Neural crest cell (in vitro differentiated cells): ENCODE results near the gene SNX4. TPM values are rescaled to one million over a fixed set of nuclear protein-coding genes. Genes with fewer than 3 reads are reported as not detected.

Experiments used
- DNase-seq: peaks from one replicate; pipeline ENCODE4 v3.0.0; 2021; ENCODE audit warnings: low read depth, mixed read lengths, low spot score
- H3K27ac Mint-ChIP-seq: one replicate; pipeline ENCODE4 v1.8.0; 2021; ENCODE audit warnings: mild to moderate bottlenecking, mixed read lengths; ENCODE audit not compliant: unreplicated experiment
- H3K27me3 Mint-ChIP-seq: 2 replicates; pipeline ENCODE4 v1.8.0; 2021; ENCODE audit warnings: low read depth, mild to moderate bottlenecking, mixed read lengths
- H3K36me3 Mint-ChIP-seq: 2 replicates; pipeline ENCODE4 v1.8.0; 2021; ENCODE audit warnings: low read depth, mild to moderate bottlenecking, mixed read lengths
- H3K4me1 Mint-ChIP-seq: 2 replicates; pipeline ENCODE4 v1.8.0; 2021; ENCODE audit warnings: mixed read lengths
- H3K4me3 Mint-ChIP-seq: one replicate; pipeline ENCODE4 v1.8.0; 2021; ENCODE audit warnings: mild to moderate bottlenecking, mixed read lengths
- H3K9me3 Mint-ChIP-seq: 2 replicates; pipeline ENCODE4 v1.8.0; 2021; ENCODE audit warnings: mixed read lengths
- total RNA-seq: library from RNA; stranded (reverse); gene quantifications from 2 replicates; pipeline ENCODE4 v1.2.1, GENCODE V29; 2021
- TF ChIP-seq, protein P1 (sequence below): fragments of 200-600 bp; sonication (generic); conservative IDR thresholded peaks from 2 replicates; pipeline ENCODE4 v1.5.0; 2021; ENCODE audit warnings: antibody characterized with exemption, mild to moderate bottlenecking

The SNX4 gene
- total RNA-seq, 1 donor from 2014 or later, result 40.3 TPM

DNA sequence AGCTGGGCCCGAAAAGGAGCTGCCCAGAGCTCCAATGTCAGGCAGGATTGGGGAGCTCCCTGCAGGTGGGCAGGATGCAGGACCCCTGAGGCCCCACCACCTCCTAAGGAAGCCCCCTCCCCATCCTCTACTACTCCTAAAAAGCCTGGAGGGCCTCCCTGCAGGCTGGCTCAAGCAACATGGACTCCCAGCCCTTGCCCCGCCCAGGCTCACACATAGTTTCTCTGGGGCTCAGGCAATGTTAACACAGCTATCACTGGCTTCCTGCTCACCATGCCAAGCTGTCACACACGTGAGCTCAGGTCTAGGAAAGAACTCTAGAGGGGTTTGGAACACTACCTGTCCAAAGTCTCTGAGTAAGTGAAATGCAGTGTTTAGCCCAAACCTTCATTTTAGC, 79.4 kb downstream of the SNX4 start:
- peaks cover 3% of the 10 kb centered on the region for H3K36me3 Mint-ChIP-seq
- H3K4me3 Mint-ChIP-seq, result no peak overlapping the region
- no peaks in the 10 kb centered on the region for H3K9me3 Mint-ChIP-seq
- H3K4me1 Mint-ChIP-seq, result no peaks in the 10 kb centered on the region
- H3K27ac Mint-ChIP-seq, result no peak overlapping the region
- H3K27me3 Mint-ChIP-seq, result no peaks in the 10 kb centered on the region
- no peak for DNase-seq
- TF ChIP-seq, protein P1, sequence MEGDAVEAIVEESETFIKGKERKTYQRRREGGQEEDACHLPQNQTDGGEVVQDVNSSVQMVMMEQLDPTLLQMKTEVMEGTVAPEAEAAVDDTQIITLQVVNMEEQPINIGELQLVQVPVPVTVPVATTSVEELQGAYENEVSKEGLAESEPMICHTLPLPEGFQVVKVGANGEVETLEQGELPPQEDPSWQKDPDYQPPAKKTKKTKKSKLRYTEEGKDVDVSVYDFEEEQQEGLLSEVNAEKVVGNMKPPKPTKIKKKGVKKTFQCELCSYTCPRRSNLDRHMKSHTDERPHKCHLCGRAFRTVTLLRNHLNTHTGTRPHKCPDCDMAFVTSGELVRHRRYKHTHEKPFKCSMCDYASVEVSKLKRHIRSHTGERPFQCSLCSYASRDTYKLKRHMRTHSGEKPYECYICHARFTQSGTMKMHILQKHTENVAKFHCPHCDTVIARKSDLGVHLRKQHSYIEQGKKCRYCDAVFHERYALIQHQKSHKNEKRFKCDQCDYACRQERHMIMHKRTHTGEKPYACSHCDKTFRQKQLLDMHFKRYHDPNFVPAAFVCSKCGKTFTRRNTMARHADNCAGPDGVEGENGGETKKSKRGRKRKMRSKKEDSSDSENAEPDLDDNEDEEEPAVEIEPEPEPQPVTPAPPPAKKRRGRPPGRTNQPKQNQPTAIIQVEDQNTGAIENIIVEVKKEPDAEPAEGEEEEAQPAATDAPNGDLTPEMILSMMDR, result no peak

DNA sequence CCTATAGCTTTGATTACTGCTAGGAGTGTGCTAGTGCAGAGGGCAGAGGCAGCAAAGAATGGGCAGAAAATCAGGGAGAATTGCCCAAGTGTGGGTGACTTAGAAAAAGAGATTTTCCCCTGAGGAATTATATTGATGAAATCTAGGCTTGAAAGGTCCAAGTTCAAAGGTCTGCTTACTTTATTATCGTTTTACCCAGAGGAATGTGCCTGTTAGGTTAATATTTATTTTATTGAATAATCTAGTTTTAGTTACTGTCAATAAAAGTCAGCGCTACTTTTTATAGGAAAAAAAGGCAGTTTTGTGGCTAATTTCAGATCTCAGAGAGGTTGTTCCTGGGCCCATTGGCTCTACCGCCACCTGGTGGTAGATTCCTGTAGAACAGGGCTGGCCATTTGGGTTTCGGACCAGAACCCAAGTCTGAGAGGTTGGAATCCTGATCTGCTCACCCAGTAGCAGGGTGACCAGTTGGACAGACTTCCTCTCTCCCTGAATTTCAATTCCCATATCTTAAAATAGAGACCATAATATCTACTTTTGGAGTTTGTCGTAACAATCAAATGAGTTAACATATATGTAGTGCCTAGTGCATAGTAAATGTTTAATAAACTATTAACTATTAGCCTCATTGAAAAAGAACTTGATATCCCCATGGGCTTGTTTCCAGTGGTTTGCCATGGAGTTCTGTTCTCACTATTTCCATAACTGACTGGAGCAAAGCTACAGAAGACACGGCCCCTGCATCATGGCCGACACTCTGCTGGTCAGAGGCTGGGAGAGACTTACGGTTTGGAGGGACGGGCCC, 82.2 kb downstream of the SNX4 start:
- peak; percentile 65 for DNase-seq
- Mint-ChIP-seq H3K4me3 (no peak overlapping the region), H3K27ac (no peak overlapping the region)

DNA sequence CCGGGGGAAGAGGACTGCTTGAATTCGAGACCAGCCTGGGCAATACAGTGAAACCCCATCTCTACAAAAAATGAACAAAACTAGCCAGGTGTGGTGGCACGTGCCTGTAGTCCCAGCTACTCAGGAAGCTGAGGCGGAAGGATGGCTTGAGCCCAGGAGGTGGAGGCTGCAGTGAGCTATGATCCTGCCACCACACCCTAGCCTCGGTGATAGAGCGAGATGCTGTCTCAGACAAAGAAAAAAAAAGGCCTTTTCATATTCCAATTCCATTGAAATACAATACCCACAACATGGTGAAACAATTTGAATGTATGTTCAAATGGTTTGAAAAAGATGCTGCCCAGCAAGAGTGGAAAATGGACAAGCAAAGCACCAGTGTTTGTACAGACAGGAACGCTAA, 83.1 kb downstream of the SNX4 start:
- H3K27ac Mint-ChIP-seq, result no peak overlapping the region
- TF ChIP-seq, protein P1, result no peak
- H3K4me3 Mint-ChIP-seq, result no peak overlapping the region
- no peaks in the 10 kb centered on the region for H3K4me1 Mint-ChIP-seq
- H3K36me3 Mint-ChIP-seq, result no peaks in the 10 kb centered on the region
- no peak for DNase-seq
- H3K9me3 Mint-ChIP-seq, result no peaks in the 10 kb centered on the region
- H3K27me3 Mint-ChIP-seq, result no peaks in the 10 kb centered on the region

More for the DNA sequence above, 82.2 kb downstream of the SNX4 start:
- Mint-ChIP-seq H3K36me3 (peaks cover 3% of the 10 kb centered on the region), H3K9me3 (no peaks in the 10 kb centered on the region), H3K27me3 (no peaks in the 10 kb centered on the region), H3K4me1 (no peaks in the 10 kb centered on the region)
- TF ChIP-seq, protein P1, result peak; percentile 100

DNA sequence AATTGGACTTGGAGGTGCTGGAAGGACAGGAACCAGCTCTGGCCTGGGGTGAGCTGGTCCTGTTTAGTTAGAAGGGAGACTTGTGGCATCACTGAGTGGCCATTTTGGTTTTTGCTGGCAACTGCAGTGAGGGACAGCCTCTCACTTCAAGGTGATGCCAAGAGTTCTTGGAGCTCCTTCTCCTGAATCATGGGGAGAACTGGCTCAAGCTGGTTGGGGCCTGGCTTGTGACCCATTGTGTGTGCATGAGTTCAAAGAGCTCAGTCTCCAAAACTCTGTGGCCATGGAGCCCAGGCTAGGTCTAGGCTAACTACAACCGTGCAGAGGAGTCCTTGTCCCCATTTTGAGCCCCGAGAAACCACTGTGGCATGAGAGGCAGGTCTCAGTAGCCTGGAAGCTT, 84.8 kb downstream of the SNX4 start:
- Mint-ChIP-seq H3K4me3 (no peak overlapping the region), H3K4me1 (peaks cover 8% of the 10 kb centered on the region), H3K27me3 (no peaks in the 10 kb centered on the region), H3K9me3 (no peaks in the 10 kb centered on the region), H3K27ac (no peak overlapping the region), H3K36me3 (no peaks in the 10 kb centered on the region)
- TF ChIP-seq, protein P1, result no peak
- no peak for DNase-seq

DNA sequence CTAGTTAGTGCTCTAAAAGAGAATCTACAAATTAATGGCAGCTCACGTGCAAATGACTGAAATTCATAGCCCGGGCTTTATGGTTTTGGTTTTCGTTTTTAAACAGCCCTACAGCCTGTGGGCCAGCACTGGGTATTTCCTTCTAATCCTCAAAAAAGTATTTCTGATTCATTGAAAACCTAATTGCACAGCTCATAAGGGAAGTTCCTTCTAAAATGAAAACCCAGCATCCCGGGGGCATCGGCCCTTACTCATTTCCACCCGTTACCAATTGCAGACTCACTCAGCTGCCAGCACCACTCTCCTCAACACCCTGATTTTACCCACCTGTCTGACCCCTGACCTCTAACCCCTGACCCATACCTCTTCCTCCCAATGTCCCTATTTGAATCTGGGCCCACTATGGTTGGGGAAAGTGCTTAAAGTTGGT, 85.4 kb downstream of the SNX4 start:
- no peaks in the 10 kb centered on the region for H3K27me3 Mint-ChIP-seq
- H3K4me1 Mint-ChIP-seq, result peaks cover 8% of the 10 kb centered on the region
- H3K27ac Mint-ChIP-seq, result no peak overlapping the region

More for the DNA sequence above, 85.4 kb downstream of the SNX4 start:
- no peak for DNase-seq
- Mint-ChIP-seq H3K4me3 (no peak overlapping the region), H3K36me3 (no peaks in the 10 kb centered on the region), H3K9me3 (no peaks in the 10 kb centered on the region)
- TF ChIP-seq, protein P1, result no peak
